ENCODE results near the gene KAZALD1.
"Not testable (repeated sequence)": the region's sequence is repeated elsewhere in the genome, so short reads cannot be mapped to it uniquely, and the experiment has no call there.

Gene KAZALD1

DNA sequence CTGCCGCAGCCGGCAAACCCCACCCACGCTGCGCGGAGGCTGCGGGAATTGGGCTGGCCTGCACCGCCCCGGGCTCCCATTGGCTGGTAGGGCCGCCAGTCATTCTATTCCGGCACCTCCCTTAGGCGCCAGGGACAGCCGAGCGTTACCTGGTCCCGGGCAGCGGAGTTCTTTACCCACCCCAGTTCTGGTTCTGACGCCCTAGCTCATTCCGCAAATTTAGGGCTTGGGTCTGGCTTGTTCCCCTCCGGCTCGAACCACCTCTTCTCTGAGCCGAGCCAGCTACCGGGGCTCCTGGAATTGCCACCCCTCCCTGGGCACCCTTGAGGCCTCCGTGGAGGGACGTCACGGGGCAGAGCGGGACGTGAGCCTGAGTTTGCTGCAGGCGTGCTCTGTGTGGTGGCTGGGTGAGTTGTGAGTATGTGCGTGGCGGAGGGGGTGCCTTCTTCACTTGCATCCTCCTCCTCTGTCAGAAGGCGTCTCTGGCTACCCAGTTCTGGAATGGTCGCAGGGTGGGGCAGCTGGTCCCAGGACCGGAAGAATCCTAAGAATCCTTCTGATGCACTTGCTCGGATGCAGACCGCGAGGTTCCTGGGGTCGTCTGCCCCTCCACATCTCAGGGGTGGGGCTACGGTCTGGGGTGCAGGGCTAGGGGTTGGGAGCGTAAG, 30.5 kb upstream of the KAZALD1 start, which contains the start of the genes PDZD7 and SFXN3:
PDZD7 (minus strand) TSS at position 2 of the 668 bp plus-strand sequence. CDS start 910 bp downstream, outside the sequence.
SFXN3 (plus strand) TSS at position 107 of the 668 bp plus-strand sequence. CDS start 3,461 bp downstream, outside the sequence.
- DNase-seq = peak; percentile 96 to 97

- DNase-seq = peak; percentile 76 to 87
These were observed 29.8 kb upstream of the KAZALD1 start for GRCh38 chr10:101031796-101032636.

GRCh38 chr10:101032637-101033224, 29.1 kb upstream of the KAZALD1 start:
- peak; percentile 71 to 86 for DNase-seq

GRCh38 chr10:101033276-101033675, 28.5 kb upstream of the KAZALD1 start:
- DNase-seq = no peak

- not testable (repeated sequence) for DNase-seq
These were observed 27.4 kb upstream of the KAZALD1 start for GRCh38 chr10:101034404-101034803.

GRCh38 chr10:101035314-101035713, 26.5 kb upstream of the KAZALD1 start:
- DNase-seq = no peak

GRCh38 chr10:101035916-101036702, 25.7 kb upstream of the KAZALD1 start:
- no peak for DNase-seq

DNA sequence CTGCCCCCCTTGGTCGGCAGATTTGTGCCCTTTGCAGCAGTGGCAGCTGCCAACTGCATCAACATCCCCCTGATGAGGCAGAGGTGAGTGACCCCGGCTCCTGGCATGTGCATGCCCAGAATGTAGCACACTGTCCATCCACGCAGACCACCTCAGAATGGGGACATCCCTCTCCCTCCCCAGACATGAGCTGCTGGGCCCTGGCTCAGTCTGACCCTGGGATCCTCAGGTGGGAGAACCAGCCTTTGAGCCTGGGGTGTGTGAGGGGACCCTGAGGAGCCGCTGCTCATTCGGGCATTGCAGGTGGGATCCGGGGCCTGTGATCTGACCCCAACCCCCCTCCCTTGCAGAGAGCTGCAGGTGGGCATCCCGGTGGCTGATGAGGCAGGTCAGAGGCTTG, 25.1 kb upstream of the KAZALD1 start:
- DNase-seq = no peak

DNA sequence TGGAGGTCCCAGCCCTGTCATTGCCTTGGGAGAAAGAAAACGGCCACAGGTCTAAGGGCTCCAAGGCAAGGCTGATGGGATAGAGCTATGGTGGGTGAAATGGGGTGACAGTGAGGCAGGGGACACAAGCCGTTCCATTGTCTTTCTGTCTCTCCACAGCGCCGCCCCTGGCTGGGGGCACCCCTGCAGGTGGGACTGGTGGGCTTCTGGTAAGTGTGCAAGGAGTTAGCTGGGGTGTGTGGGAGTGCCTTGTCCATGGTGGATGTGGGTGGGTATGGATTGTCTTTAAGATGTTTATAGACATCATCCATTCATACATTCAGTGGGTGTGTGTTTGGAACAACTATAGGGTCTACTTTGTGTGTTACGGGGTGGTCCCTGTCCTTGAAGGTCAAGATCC, 23.3 kb upstream of the KAZALD1 start:
- DNase-seq = no peak

DNA sequence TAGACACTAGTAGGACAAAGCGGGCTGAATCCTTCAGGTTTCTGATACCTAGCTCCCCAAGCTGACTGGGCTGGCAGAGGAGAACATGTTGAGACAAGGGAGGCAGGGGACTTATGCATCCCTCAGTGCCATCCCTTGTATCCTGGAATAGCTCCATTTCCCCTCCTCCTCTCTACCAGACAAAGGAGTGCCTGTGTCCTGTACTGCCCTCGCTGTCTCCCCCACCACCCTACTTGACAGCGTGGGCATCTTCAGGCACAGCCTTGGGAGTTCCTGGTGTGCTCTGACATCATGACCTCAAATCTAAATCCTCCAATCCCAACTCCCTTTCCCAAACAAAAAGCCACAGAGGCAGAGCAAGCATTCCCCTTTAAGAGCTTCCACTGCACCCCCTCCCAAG, 21.7 kb upstream of the KAZALD1 start:
- no peak for DNase-seq

DNA sequence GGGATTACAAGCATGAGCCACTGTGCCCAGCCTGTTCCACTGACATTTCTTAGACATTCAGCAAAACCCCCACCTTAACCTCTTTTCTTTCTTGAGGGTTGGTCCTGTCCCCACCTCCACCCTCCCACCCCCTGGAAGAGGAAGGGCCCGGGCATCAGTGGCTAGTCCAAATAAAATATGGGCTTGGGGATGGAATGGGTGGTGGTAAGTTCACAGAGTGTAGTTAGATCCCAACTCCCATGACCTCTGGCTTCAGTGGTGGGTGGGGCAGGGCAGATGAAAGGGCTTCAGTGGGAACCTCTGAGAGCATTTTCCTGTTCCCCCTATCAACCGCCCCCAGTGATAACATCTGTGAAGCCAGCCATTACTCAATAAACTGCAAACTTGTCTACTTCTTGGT, 20.9 kb upstream of the KAZALD1 start:
- DNase-seq = no peak

GRCh38 chr10:101041252-101041761, 20.5 kb upstream of the KAZALD1 start:
- peak; percentile 73 to 78 for DNase-seq

GRCh38 chr10:101042118-101042517, 19.7 kb upstream of the KAZALD1 start:
- no peak for DNase-seq

- peak; percentile 95 to 97 for DNase-seq
These were observed 19.0 kb upstream of the KAZALD1 start for GRCh38 chr10:101042667-101043362.

DNA sequence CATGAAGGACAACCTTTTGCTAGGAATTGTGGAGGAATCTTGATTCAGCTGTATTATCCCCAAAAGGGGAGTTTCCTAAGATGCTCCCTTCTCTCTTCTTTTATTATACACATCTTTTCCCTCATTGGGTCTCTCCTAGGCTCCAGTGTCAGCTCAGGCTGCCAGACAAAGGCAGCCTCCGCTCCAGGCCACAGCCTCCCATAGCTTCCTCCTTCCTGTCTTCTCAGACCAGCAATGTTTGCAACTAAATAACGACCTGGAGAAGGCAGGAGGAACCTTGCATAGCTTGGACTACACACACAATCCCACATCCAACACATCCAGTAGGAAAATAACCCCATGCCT, 18.5 kb upstream of the KAZALD1 start:
- no peak for DNase-seq

GRCh38 chr10:101044117-101044516, 17.7 kb upstream of the KAZALD1 start:
- no peak for DNase-seq

DNA sequence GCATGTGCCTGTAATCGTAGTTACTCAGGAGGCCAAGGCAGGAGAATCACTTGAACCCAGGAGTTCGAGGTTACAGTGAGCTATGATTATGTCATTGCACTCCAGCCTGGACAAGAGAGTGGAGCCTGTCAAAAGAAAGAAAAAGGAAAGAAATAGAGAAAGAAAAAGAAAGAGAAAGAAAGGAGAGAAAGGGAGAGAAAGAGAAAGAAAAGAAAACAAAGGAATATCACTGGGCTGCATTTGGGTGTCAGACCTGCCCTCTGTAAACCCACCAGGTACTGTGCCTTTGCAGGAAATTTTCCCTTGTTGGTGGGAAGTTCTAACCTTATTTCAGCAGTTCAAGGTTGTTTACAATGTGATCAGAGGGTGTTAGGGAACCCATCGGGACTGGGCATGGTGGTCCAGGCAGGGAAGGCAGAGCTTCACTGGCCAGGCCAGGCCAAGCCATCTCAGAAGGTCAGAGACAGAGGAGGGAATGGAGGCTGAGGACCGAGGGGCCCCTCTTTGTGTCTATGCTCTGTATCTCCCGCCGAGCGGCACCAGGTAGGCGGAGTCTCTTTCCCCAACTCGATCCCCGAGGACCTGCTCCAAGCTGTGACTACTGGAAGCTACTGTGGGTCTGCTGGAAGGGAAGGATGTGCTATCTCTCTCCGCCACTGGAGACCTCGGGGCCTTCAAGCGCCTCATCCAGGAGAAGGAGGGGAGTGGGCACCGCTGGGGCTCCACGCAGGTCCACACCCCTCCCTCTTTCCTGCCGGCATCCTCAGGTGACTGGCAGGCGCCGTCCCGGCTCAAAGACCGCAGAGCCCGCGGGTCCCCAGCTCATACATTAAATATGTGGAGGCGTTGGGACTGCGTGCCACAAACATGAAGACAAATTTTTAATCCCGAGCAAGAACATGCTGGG, 15.2 kb upstream of the KAZALD1 start:
- DNase-seq = no peak

GRCh38 chr10:101047268-101047667, 14.5 kb upstream of the KAZALD1 start:
- DNase-seq = no peak

GRCh38 chr10:101047961-101048892, 13.6 kb upstream of the KAZALD1 start:
- DNase-seq = no peak
